Left colon (tissue), 2 donors: ENCODE results near the gene GABARAPL2. TPM values are rescaled to one million over a fixed set of nuclear protein-coding genes. Genes with fewer than 3 reads are reported as not detected.
A peak's percentile ranks its signal among the peaks of the same experiment; 100 is the strongest.
"Not testable (repeated sequence)": the region's sequence is repeated elsewhere in the genome, so short reads cannot be mapped to it uniquely, and the experiment has no call there.

ENCODE experiments used
- ATAC-seq: fragments of 200-7000 bp; cut with Tn5 transposase; one replicate; pipeline ENCODE4 v1.9.1; 2020; ENCODE audit warnings: mild to moderate bottlenecking, moderate library complexity
- DNase-seq, 2 donors: peaks; one replicate each; pipeline ENCODE4 v3.0.0-alpha.2; 2020
- intact Hi-C, 2 donors: fragments of 100-400 bp; cut with DNase I in 1 of 2; cut with micrococcal nuclease in 1 of 2; formaldehyde crosslinking; loops; one replicate each; pipeline versions ENCODE4 v1.11.2 to v1.14.0; 2022; cut with DNase I, micrococcal nuclease
- total RNA-seq, 2 donors: library from RNA; stranded (reverse); fragmentation: NEBNext Ultra II Directional; extraction: Animal tissue kit (Norgen Biotek cat#: 25700); gene quantifications; one replicate each; pipeline ENCODE4 v1.2.1, GENCODE V29; 2021
- donor health status: DM: no; HTN: no; CAD: no.
- donor health status: DM: yes; HTN: yes; CAD: no.

GABARAPL2 gene
- total RNA-seq, 2 donors from 2014 or later: 91.1 to 110 TPM

DNA sequence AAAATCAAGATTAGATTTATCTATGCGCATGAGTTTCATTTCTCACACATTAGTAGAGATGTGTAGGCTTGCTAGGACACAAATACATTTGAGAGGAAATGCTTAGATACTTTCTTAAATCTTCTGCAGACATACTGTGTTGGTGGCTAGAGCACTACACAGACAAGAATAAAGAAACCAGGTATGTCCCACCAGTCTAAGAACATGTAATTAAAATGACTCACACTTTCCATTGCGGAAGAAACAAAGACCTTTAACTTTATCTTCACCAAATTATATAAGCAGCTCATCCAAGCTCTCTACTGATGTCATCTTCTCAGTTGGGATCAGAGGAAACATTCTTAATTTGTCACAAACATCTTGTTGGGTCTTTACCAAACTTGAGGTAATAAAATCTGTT, 12.5 kb downstream of the GABARAPL2 start:
- intact Hi-C loops: no loop called here
- no peak for DNase-seq
- no peak for ATAC-seq

DNA sequence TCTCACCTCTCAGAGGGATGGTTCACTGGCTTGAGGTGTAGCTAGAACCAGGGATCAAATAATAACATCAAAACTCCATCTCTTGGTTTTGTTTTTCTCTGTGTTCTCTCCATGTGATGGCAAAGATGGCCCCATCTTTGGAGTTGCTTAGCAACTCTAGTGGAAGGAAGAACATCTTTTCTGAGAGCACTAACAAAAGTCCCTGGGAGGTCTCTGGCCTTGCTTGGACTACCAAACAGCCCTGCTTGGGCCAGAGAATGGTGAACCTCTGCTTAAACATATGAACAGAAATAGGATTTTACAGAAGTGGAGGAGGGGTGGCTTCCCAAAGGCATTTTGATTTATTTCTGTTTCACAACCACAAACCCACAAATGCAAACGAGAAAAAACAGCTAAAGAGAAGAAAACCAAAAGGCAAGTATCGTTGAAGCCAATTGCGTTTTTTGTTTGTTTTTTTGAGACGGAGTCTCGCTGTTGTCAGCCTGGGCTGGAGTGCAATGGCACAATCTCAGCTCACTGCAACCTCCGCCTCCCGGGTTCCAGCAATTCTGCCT, 13.2 kb downstream of the GABARAPL2 start:
- ATAC-seq: no peak
- intact Hi-C loops: no loop called here
- DNase-seq: no peak

DNA sequence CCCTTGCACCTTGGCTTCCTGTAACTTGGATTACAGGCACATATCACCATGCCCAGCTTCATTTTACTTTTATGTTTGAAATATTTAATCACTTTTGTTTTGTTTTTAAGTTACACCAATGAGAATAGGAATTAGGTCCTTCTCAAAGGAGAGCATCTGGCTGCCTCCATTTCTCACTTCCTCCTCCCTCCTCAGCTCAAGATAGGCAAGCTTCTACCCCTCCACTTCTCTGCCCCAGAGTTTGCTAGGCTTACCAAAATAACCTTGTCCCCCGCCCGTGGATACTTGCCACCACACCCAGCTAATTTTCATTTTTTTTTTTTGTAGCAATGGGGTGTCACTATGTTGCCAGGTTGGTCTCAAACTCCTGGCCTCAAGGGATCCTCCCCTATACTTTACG, 17.9 kb downstream of the GABARAPL2 start:
- DNase-seq: no peak
- no peak for ATAC-seq
- intact Hi-C loops: no loop called here

DNA sequence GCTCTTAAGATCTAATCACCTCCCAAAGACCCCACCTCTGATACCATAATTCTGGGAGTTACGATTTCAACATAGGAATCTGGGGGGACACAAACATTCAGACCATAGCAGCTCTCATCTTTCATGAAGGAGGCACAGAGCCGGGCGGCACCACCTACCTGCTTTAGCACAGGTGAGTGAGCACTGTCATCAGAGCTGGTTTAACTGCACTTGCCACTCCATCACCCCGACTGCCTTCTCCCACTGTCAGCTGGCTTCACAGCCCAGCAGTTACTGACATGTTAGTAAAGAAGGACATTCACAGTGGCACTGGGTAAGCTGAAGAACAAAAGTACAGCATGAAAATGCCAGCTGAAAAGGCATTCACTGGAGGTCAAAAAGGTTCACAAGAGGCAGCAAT, 22.5 kb downstream of the GABARAPL2 start:
- intact Hi-C loops: no loop called here
- ATAC-seq: no peak
- no peak for DNase-seq

DNA sequence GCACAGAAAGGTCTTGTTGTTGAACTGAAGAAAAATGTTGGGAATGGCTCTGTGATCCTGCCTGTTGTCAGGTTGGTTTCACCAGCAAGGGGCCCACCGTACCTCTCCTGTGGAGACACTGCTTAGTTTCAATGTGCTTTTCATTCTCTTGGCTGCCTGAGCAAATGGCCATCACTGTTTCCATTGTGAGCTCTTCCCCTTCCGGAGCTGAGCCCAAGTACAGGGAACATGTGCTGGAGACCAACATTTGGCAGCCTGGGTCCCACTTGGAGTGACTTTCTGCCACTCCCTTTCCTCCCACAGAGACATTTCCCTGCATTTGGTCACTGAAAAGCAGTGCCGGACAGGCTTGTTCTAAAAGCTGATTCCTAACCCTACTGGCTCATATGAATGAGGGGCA, 23.1 kb downstream of the GABARAPL2 start:
- ATAC-seq (no peak), DNase-seq (no peak)
- intact Hi-C loops: no loop called here

DNA sequence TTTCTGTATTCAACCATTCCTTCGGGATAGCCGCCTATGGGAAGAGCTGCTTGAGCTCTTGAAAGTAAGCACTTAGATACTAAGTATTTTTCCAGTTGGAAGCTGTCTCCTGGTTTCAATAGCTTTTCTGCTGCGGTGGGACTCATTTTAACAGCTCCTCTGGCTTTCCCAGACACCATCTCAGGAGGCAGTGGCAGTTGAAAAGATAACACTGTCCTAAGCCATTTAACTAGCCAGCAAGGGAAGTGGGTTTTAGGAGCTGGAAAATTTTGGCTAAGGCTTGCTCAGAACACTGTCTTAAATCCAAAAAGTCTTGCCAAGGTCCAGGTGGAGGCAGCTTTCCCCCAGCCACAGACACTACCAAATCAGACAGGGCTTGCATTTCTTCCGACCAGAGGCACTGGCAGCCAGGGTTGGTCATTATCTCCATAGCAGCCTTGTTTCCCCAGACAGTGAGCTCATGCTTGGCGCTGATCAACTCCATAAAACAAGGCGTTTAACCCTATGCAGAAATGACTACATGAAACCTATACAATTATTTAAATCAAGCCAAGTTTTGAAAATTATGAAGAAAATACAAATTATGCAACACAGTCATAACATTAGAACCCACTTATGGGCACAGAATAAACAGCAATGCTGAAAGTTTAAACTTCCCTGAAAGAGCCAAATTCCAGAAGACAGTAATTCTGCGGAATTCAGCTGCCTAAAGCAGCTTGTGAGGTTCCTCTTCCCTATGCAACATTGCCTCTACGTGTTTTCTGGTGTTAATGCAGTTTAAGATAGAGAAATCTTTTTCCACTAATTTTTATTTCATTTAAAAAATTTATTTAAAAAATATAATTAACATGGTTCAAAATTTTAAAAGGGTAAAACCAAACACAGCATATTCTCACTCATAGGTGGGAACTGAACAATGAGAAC, 25.0 kb downstream of the GABARAPL2 start:
- ATAC-seq: peak; percentile 58
- peak; percentile 16 to 37 for DNase-seq

DNA sequence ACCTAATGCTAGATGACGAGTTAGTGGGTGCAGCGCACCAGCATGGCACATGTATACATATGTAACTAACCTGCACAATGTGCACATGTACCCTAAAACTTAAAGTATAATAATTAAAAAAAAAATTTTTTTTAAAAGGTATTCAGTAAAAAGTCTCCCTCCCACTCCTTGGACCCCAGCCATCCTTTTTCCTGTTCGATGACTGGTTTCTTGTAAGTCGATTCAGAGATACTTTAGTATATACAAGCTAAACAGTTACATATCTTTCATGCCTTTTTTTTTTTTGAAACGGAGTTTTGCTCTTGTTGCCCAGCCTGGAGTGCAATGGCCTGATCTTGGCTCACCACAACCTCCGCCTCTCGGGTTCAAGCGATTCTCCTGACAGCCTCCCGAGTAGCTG, 25.7 kb downstream of the GABARAPL2 start:
- DNase-seq, ATAC-seq, intact Hi-C loops: not testable (repeated sequence)

More for the DNA sequence above, 25.0 kb downstream of the GABARAPL2 start:
- intact Hi-C loops: no loop called here

DNA sequence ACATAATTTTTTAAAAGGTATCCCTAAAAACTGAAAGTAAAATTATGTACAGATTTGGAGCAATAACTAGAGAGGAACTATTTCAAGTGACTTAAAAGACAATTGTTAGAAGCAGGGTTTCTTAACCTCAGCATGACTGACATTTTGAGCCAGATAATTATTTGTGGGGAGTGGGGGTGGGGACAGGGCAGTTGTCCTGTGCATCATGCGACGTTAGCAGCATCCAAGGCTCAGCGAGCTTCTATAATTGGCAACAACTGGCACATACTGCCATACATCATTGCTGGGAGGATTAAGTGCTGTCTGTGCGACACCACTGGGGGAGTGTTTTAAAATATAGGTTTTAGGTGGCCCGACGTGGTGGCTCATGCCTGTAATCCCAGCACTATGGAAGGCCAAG, 27.1 kb downstream of the GABARAPL2 start:
- DNase-seq (no peak), ATAC-seq (no peak)
- intact Hi-C loops: no loop called here

DNA sequence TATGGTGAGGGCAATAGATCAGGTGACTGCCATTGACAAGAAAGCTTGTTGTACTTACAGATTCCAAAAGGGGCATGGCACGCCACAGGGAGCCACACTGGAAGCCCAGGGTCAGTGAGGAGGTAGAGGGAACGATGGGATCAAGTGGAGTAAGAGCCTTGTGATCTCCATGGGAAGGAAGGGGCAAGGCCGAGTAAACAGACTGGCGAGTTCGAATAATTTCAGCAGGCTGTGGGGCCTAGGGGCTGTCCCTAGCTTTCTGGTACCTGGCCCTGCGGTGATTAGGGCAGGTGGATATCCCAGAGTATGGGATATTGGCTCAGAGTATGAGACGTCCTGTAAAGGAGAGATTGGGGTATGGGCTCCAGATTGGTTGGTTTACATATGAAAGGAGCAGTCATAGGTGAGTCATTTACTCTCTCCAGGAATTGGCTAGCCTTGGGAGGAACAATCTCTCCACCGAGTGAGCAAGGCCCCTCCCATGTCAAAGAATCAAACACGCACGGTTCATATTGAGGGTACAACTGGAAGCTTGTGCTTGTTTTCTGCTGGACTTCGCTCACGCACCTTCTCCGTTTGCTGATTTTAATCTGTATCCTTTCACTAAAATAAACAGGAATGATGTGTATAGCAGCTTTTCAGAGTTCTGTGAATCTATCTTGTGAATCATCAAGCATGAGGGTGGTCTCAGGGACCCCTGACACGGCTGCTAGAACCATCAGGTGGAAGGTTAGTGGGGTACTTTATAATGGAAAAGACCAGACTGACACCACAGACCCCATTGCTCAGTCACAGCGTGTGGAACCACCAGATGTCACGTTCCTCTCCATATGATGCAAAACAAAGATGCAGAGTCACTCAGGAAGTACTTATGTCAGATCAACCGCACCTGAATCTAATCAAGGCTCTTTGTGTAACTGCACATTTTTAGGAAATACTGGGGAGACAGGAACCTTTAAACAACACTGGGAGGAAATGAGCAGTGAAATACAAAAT, 27.9 kb downstream of the GABARAPL2 start:
- DNase-seq: no peak
- ATAC-seq: no peak
- intact Hi-C loops: no loop called here

DNA sequence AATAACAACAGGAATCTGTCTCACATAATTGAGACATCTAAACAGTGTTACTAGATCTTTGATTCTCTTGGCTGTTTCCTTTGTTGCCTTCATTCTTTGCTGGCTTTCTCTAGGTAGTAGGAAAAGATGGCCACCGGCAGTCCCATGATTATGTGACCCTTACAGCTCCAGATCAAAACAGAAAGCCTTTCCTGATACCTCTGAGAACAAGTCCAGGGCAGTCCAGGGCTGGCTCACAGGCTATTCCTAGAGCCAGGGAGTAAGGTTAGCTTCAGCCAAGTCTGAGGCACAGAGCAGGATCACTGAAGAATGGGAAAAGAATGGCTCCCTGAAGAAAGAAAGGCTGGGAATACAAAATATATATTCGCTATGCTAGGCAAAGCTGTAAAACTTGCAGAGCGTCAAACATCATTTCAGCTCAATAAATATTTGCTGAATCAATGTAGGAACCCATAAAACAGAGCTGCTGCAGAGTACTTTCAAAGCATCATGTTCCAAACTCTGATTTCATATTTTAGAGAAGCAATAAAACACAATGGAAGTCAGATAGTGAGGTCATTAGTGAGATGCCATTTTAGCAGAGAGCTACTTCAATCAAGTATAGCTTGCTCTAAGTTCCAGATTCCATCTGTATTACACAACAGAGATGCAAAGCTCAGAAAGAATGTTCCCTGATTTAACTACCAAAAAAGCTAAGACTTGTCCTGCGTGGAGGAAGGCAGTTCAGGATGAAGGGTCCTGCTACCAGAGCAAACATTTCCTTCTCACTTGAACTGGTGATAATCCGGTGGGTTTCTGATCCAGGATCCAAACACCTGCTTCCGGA, 33.5 kb downstream of the GABARAPL2 start:
- peak; percentile 62 for ATAC-seq

DNA sequence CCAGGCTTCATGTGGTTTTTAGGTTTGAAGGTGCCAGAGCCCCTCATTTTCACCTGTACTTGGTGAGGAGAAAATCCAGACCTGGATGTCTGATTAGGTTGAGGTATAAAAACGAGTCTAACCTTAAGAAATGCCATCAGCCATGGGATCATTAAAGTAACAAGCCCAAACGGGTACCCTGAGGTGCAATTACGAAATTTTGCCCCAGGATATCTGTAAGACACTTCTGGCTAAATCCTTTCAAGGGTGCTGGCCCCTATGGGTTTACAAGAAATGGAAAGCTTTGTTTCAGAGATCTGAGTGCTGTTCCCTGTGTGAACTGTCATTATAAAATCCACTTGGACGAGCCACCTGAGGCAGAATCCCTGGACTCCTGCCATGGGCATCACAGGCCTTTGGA, 37.1 kb downstream of the GABARAPL2 start:
- intact Hi-C loops: no loop called here
- no peak for DNase-seq
- no peak for ATAC-seq

More for the DNA sequence above, 33.5 kb downstream of the GABARAPL2 start:
- DNase-seq: no peak
- intact Hi-C loops: no loop called here

DNA sequence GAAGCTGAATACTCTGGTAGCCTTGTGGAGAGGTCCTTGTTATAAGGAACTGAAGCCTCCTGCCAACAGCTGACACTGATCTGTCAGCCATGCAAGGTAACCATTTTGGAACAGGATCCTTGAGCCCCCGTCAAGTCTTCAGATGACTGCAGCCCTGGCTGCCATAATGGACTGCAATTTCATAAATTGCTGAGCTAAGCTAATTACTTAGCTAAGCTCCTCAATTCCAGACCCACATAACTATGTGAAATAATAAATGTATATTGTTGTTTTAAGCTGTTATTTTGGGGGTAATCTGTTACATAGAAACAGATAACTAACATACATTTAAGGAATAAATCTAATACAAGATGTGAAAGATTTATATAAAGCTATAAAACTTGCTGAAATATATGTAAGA, 40.3 kb downstream of the GABARAPL2 start:
- ATAC-seq (no peak), DNase-seq (no peak)
- intact Hi-C loops: no loop called here

DNA sequence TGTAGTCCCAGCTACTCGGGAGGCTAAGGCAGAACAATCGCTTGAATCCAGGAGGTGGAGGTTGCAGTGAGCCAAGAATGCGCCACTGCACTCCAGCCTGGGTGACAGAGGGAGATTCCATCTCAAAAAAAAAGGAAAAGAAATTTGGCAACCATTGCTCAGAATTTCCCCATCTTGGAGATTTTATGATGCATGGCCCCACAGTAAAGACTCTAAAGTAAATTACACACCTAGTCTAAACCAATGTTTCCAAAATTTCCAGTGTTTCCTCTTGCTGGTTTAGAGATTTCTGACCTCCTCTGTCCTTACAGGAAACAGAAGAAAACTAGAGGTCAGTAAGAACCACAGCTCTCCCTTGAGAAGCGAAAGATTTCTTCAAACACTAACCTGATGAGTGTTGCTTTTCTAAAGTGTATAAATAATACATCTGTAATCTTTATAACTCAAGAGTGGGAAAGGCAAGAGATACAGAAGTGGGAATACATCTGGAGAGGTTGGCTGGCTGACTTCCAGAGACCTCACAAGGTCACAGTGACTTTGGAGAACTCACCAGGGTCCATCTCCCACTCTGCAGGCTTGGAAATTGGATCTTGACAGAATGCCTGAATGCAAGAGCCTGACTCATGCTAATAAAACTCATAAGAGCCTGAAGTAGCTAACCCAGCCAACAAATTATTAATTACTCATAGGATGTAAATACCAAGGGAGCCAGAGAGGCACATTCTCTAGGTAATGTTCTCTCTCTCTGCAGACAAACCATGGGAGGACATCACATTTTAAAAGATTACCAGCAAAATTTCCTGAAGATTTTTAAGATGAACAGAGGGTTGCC, 48.1 kb downstream of the GABARAPL2 start:
- intact Hi-C loops: no loop called here
- ATAC-seq: no peak
- no peak for DNase-seq

DNA sequence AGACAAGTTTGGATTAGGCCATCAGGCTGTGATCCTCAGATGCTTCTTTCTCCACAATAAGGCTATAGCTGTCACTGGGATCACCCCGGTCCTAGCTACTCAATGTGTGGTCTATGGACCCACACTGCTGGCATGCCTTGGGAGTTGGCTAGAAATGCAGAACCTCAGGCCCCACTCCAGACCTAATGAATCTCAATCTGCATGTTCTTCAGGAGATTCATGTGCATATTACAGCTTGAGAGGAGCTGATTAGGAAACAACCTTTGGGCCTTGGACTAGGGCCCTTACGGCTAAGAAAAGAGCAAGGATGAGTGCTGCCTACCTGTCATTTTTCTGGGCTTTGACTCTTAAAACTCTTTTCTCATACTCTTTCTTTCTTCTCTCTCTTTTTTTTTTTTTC, 49.4 kb downstream of the GABARAPL2 start:
- no peak for ATAC-seq
- intact Hi-C loops: no loop called here
- DNase-seq: no peak

DNA sequence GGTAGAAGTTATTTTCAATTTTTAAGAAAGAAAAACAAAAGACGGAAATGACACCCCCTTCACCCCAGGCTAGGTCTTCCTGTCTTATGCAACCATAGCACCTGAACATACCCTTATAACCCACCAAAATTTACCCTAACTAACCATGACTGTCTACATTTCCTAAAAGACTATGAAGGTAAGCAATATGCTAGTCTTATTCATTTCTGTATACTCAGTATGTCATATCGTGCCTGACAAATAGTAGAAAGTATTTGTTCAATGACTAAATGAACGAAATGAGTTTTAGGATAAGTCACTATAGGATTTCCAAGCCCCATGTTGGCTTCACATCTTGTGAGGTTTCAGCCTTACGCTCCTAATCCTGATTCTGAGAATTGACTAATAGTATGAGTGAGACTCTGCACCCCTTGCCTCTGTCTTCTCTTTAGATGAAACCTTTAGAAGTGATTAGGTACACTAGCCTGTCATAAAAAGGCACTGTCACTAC, 50.4 kb downstream of the GABARAPL2 start:
- intact Hi-C loops: no loop called here
- DNase-seq: no peak
- no peak for ATAC-seq

DNA sequence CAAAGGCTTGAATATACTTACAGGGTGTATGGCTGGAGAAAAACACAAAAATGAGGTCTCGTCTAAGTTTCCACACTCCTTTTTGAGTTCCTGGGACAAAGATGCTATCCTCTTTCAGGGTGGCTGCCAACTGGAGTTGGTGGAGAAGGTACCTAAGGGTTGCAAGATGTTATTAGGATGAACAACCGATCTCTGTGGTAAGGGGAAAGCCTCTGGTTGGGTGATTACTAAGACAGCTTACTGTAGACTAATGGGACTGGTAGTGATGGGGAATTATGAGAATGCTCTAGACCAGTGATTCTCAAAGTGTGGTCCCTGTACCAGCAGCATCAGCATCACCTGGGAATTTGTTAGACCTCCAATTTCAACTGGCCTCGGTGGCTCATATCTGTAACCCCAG, 50.9 kb downstream of the GABARAPL2 start:
- DNase-seq (no peak), ATAC-seq (no peak)
- intact Hi-C loops: no loop called here

DNA sequence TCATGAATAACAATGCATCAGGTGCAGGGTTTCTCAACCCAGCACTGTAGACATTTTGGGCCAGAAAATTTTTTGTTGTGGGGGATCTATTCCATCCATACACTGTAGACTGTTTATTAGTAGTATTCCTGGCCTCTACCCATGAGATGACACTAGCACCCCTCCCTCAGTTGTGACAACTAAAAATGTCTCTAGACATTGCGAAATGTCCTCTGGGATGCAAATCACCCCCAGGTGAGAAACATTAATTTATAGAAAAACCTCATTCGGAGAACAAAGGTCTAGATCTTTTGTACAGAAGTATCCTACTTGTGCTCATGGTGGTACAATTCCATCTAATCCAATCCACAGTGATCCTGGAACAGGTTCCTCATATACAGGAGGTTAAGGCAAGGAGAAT, 52.6 kb downstream of the GABARAPL2 start:
- DNase-seq (no peak), ATAC-seq (no peak)
- intact Hi-C loops: no loop called here
